NCI-H345 treated with DMSO at 0.1 percent for 48 hours (cell line): ENCODE data around the gene PDHX.
A peak's percentile ranks its signal among the peaks of the same experiment; 100 is the strongest.
"Not testable (repeated sequence)": the region's sequence is repeated elsewhere in the genome, so short reads cannot be mapped to it uniquely, and the experiment has no call there.

Experiments used
- DNase-seq: peaks from one replicate; lab custom pipeline; 2025; ENCODE audit not compliant: unreplicated experiment; lab: John Stamatoyannopoulos, UW

The PDHX gene

GRCh38 chr11:34910817-34911216 is 5.6 kb upstream of the PDHX start:
- no peak for DNase-seq

GRCh38 chr11:34911676-34912075 is 4.7 kb upstream of the PDHX start:
- DNase-seq = no peak

GRCh38 chr11:34913556-34913955 is 2.9 kb upstream of the PDHX start:
- not testable (repeated sequence) for DNase-seq

DNA sequence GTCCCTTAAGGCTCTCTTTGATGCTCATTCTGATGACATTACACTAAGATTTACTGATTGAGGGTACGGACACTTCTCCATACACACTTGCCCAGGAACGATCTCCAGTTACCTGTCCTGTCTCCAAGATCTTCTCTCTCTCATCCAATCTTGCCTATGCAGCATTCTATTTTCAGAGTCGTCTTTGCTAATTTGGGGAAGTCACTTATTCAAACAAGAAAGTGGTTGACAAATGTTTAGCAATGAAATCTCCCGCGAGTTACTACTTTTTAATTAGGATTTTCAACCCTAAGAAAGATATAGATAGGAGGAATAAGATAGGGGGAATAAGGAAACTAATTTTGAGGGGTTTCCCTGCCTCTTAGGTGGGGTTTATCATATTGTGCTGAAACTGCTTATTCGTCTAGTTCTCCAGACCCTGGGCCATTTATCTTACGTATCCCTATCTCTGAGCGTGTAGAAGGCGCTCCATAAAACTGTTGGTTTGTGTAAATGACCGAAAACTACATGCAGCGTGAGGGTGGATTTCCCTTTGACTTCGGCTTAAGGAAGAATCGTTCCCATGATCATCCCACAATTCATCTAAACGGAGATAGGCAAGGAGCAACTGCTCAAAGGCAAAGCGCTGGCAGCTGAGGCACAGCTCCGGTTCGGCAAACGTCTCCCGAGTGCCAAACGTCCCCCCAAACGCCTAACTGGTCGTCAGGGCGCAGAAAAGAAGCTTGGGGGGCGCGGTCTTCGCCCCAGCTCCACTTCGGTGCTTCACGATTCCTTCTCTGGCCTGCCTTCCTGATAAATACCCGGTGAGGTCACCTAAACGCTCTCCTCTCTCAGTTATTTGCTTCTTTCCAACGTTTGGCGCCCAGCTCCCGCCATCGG is 1.0 kb upstream of the PDHX start:
- DNase-seq = peak; percentile 50

GRCh38 chr11:34916843-34917770 is 689 bp downstream of the PDHX start:
- DNase-seq = no peak

DNA sequence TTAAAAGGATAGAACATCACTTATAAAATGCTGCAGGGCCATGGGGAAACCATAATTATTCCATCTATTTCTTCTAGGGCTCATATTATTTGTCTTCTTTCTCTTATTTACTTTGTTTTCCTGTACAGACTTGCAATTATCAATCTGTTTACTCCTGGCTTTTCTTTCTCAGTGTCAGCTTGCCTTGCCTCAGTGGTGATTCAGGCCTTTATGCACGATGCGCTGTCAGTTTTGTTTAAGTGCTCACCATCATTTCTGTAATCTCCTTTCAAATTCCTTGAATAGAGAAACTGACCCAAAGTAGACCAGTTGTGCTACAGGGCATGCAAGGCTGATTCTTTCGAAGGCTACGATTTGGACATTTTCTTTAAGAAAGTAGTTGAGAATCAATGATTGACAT is 4.7 kb downstream of the PDHX start:
- no peak for DNase-seq

DNA sequence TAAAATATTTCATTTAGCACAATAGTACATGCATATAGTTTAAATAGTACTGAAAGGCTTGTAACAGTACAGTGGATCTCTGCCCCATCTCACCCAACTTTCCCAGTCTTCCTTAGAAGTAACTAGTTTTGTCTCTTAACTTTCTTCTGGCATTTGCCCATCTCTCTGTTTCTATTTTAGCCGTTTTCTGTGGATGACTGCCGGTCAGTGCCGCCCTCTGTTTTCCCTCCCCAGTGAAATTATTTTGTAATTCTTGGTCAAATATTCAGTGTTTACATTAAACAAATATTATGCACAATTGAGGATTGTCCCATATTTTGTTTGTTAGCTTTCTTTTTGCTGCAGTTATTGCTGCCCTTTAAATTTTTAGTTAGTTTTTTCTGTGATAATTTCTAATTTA is 8.3 kb downstream of the PDHX start:
- no peak for DNase-seq

DNA sequence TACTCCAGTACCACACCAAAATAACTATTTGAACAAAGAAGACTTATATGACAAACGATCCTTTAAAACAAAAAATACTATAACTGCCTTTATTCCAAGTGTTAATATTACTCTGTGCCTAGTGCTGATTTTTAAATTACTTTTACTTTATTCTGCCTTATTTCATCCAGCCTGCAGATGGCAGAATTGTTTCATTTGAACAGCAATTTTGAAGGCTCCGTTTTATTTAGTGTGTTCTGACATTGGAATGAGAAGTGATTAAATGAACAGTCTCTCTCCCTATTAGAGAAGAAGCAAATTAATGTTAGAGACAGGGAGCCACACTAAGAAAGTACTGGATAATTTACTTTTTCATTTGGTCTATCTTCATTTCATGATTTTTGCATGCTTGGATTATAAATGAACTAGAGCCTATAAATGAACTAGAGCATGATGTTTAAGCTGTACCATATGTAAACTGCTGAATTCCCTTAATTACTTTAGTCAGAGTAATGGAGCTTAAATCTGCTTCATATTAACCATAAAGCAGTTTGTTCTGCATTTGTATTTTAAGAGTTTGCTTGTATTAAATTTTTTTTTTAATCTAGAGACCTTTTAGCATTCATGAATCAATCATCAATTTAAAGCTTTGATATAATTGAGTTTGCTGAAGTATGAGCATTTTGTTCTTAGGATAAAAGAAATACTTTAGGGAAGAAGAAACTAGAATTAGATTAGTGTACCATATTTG is 9.8 kb downstream of the PDHX start:
- no peak for DNase-seq

DNA sequence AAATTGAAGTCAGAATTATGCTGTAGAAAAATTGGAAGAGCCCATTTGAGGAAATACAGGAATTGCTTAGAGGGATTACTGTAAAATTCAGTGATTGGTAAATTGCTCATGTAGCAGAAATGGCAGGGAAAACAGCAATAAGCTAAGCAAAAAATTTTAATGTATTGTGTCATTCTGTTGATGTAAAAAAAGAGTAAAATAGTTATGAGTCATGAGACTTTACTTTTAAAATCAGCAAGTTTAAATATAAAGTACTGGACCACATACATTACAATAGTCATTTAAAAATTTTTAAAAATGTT is 10.4 kb downstream of the PDHX start:
- DNase-seq = no peak

DNA sequence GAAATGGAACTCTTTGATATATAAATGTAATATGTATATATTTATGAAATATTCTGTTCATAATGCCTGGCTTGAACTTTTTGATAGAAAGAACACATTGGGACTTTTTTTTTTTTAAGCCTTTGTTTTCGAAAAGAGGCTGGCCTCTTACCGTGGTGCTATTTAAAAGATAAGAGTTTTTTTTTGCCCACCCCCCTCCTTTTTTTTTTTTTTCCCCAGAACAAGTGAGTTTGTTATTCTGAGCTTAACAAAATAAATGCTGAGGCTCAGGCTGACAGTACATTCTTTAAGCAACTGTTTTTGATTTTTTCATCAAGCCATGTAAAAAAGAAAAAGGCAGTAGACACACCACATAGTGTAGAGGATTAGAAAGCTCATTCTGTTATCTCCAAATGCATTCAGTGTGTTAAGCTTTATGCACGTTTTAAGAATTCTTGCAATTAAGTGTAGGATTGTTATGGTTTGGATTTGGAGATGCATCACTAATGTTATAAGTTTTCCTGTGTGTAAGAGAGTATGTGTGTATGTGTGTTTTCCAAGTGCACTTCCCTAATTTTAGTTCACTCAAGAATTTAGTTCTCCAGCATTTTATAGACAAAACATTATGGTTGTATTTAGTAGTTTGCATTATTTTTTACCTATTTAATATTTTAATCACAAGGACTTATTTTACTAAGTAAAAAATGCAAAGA is 12.0 kb downstream of the PDHX start:
- no peak for DNase-seq

GRCh38 chr11:34928960-34929680 is 12.7 kb downstream of the PDHX start:
- no peak for DNase-seq

DNA sequence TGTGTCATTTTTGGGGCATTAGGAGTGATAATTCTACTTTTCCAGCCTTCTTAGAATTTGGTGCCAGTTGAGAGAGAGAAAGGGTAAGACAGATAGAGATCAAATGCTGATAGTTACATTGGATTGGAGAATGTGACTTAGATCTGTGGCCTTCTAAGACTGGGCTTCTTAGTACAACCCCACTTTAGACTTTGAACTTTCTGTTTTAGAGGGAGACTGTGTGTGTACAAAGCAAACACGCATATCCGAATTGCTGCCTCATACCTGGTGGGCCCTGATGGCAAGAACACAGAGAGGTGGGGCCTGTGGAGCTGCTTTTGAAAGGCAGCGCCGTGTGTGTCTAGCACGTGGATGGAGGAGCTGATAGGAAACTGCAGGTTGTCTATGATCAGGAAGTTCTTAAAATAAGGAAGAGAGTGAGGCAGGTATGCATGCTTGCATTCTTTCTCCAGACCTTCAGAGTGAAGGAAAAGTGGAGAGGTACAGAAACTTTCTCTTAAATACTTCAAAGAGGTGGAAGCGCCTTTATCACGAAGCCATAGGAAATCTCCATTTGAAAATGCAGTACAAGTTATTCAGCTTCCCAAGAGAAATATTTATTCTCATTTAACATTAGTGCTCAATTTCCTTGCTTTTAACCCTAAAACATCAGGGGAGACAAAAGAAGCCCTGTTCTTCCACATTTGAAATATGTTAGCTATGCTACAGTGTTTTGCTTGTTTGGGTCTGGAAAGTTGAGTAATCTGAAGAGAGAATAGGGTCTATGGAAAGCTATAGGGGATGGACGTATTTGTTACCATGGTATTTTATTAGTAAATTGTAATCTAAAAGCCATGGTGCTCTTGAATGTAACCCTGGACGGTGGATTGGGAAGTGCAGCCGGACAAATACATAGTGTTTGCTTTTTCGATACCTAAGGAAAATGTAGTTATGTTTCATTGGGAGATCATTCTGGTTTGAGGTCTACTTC is 13.7 kb downstream of the PDHX start:
- DNase-seq = no peak

GRCh38 chr11:34936945-34937629 is 20.7 kb downstream of the PDHX start:
- DNase-seq = no peak

DNA sequence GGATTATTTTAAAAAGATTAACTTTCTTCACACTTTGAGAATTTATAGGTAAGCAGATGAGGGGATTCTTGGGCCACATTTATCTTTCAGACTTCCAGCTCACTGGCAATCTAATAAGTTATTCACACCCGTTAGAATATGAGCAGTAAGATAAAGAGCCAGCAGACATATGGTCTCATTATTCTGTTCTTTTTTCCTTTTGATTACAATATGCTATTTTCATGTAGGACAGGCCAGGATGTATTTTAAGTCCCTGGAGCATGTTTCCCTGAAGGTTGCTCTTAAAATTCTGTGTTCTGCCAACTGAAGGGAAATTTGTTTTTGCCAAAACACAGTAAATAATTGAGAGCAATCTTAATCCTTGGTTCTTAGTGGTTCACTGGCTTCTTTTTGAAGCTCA is 22.2 kb downstream of the PDHX start:
- no peak for DNase-seq

DNA sequence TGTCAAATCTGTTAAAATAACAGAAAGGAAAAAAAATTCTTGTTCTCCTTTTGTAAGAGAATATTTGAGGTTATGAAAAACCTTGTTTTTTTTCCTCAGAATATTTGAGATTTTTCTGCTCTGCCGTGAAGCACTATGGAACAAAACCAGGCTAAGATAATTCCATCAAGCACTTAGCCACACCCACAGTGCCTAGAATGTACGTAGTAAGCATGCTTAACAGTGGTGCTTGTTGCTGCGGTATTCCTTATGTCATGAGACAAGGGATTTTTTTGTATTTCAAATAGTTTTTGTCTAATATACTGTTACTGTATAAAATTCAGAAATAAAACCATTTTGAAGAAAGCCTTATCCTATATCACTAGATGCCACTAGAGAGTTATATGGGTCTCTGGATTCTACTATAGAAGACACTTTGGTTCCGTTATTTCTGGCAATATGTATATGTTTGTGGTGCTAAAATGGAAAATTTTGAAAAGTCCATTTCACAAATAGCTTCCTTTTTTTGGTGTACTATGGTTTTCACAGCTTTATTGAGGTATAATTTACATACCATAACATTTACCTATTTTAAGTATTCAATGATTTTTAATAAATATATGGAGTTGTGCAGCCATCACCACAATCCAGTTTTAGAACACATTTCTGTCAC is 23.7 kb downstream of the PDHX start:
- no peak for DNase-seq

- no peak for DNase-seq
Measured at GRCh38 chr11:34941688-34942087, 25.3 kb downstream of the PDHX start.

DNA sequence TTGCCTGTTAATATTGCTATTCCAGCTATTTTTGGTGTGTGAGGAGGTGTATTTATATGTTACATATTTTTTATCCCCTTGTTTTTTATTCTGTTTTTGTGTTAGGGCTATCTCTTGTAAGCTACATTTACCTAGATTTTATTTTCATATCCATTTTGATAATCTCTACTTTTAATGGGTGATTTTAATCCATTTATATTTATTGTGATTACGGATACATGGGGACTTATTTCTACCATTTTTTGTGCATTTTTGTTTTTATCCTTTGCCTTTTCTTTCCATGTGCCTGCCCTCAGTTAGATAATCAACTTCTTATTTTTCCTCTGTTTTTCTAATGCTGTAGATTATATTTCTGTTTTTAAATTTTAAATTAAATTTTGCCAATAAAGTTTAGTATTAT is 28.3 kb downstream of the PDHX start:
- DNase-seq = no peak

GRCh38 chr11:34948696-34949095 is 32.3 kb downstream of the PDHX start:
- DNase-seq = no peak
